ENCODE measurements around the gene RYR3.

The RYR3 gene

GRCh38 chr15:33908406-33908805, 597.6 kb downstream of the RYR3 start:
- no peak for DNase-seq (ENCODE audit: low read depth)
- H3K4me3 ChIP-seq (ENCODE audit: low read depth, low read length), result no peak overlapping the region
- no peak for TF ChIP-seq CTCF (IDR thresholded peaks at IDR 0.05; ENCODE audit: low read depth, low read length, missing control alignments)

DNA sequence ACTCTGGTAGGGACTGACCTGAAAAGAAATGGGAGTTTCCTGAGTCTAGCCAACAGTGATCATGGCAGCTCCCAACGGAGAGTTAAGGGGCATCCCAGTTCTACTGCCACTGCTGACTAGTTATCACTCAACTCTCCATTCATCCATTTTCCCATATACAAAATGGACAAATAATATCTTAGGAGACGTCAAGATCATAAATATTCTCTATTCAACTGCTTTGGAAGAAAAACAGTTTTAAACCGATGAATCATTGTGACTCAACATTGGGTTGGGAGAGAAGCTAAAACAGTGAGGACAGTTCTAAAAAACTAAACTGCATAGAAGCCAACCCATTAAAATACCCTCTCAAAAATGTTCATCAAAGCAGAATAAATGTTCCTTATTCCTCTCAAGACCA, 600.0 kb downstream of the RYR3 start:
- H3K4me3 ChIP-seq (ENCODE audit: low read depth, low read length), result no peak overlapping the region
- no peak for DNase-seq (ENCODE audit: low read depth)
- no peak for TF ChIP-seq CTCF (IDR thresholded peaks at IDR 0.05; ENCODE audit: low read depth, low read length, missing control alignments)

- TF ChIP-seq CTCF (IDR thresholded peaks at IDR 0.05; ENCODE audit: low read depth, low read length, missing control alignments), result no peak
- DNase-seq (ENCODE audit: low read depth), result no peak
- H3K4me3 ChIP-seq (ENCODE audit: low read depth, low read length), result no peak overlapping the region
Observed at GRCh38 chr15:33912326-33912725, 601.6 kb downstream of the RYR3 start.

DNA sequence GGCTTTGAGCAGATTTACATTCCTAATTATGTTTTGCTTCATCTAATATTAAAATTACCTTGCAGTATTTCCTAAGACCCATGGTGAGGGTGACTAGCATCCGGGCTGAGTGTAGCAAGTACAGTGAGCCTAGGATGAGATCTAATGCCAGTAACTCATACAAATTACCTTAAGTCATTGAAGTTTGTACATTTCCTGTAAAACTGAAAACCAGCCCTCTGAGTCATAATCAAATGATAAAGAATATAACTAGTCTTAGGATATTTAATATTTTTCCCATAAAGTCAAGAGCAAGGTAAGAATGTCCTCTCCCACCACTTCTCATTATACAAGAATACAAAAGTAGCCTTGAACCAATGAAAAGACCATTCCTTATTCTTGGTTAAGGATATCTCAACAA, 602.7 kb downstream of the RYR3 start:
- TF ChIP-seq CTCF (IDR thresholded peaks at IDR 0.05; ENCODE audit: low read depth, low read length, missing control alignments), result no peak
- no peak for DNase-seq (ENCODE audit: low read depth)
- H3K4me3 ChIP-seq (ENCODE audit: low read depth, low read length), result no peak overlapping the region
